Measurements from ENCODE around the gene IQCK.
"Not testable (repeated sequence)": the region's sequence is repeated elsewhere in the genome, so short reads cannot be mapped to it uniquely, and the experiment has no call there.

IQCK gene

GRCh38 chr16:19700319-19700781 is 17.7 kb upstream of the IQCK start:
- DNase-seq: no peak

- DNase-seq: no peak
Measured at GRCh38 chr16:19701091-19701490, 17.0 kb upstream of the IQCK start.

- DNase-seq: no peak
Measured at GRCh38 chr16:19703172-19703889, 14.7 kb upstream of the IQCK start.

GRCh38 chr16:19704321-19705145 is 13.5 kb upstream of the IQCK start:
- no peak for DNase-seq

- no peak for DNase-seq
Measured at GRCh38 chr16:19705146-19705501, 12.9 kb upstream of the IQCK start.

GRCh38 chr16:19705843-19706242 is 12.2 kb upstream of the IQCK start:
- DNase-seq: no peak

GRCh38 chr16:19706846-19707245 is 11.2 kb upstream of the IQCK start:
- DNase-seq: no peak

- DNase-seq: no peak
Measured at GRCh38 chr16:19707569-19708295, 10.3 kb upstream of the IQCK start.

GRCh38 chr16:19708296-19709205 is 9.5 kb upstream of the IQCK start:
- no peak for DNase-seq

- no peak for DNase-seq
Measured at GRCh38 chr16:19709381-19710136, 8.5 kb upstream of the IQCK start.

- DNase-seq: no peak
Measured at GRCh38 chr16:19710191-19710908, 7.7 kb upstream of the IQCK start.

GRCh38 chr16:19710991-19711545 is 7.0 kb upstream of the IQCK start:
- no peak for DNase-seq

- DNase-seq: no peak
Measured at GRCh38 chr16:19711643-19712042, 6.4 kb upstream of the IQCK start.

GRCh38 chr16:19712418-19713058 is 5.5 kb upstream of the IQCK start:
- DNase-seq: no peak

- DNase-seq: no peak
Measured at GRCh38 chr16:19713697-19714096, 4.4 kb upstream of the IQCK start.

- DNase-seq: no peak
Measured at GRCh38 chr16:19715566-19715965, 2.5 kb upstream of the IQCK start.

- DNase-seq: no peak
Measured at GRCh38 chr16:19716183-19716582, 1.9 kb upstream of the IQCK start.

GRCh38 chr16:19716728-19717127 is 1.3 kb upstream of the IQCK start:
- not testable (repeated sequence) for DNase-seq

GRCh38 chr16:19717314-19717713 is 757 bp upstream of the IQCK start:
- no peak for DNase-seq

GRCh38 chr16:19718624-19718965 is 524 bp downstream of the IQCK start:
- no peak for DNase-seq

Measured in NCI-H1436 (cell line).